Medulla oblongata (tissue), 1 donor: ENCODE data around the gene PDZD7.

ENCODE experiments used
- DNase-seq: peaks from one replicate; pipeline ENCODE4 v3.0.0-alpha.2; 2015; ENCODE audit errors: extremely low spot score

Gene PDZD7

DNA sequence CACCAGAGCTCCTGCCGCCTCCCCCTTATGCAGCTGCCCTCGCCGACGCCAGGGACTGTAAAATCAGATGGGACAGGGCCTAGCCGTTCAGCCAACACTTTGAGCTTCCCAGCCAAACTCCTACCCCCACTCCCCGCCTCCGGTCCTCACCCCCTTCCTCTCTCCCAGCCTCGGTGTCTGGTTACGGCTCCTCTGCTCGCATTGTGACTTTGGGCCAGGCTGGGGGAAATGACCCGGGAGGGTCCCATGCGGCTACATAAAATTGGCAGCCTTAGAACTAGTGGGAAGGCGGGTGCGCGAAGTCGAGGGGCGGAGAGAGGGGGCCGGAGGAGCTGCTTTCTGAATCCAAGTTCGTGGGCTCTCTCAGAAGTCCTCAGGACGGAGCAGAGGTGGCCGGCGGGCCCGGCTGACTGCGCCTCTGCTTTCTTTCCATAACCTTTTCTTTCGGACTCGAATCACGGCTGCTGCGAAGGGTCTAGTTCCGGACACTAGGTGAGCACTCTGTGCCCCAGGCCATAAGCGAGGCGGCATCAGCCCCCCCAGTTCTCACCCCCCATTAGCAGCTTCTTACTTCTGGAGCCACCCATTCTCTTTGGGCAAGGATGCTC is 30.8 kb upstream of the PDZD7 start, which contains the start of gene KAZALD1:
Gene KAZALD1, plus strand, starts transcription at position 366 of the 608 bp plus-strand sequence. CDS start 604 bp downstream, outside the sequence.
- no peak for DNase-seq

DNA sequence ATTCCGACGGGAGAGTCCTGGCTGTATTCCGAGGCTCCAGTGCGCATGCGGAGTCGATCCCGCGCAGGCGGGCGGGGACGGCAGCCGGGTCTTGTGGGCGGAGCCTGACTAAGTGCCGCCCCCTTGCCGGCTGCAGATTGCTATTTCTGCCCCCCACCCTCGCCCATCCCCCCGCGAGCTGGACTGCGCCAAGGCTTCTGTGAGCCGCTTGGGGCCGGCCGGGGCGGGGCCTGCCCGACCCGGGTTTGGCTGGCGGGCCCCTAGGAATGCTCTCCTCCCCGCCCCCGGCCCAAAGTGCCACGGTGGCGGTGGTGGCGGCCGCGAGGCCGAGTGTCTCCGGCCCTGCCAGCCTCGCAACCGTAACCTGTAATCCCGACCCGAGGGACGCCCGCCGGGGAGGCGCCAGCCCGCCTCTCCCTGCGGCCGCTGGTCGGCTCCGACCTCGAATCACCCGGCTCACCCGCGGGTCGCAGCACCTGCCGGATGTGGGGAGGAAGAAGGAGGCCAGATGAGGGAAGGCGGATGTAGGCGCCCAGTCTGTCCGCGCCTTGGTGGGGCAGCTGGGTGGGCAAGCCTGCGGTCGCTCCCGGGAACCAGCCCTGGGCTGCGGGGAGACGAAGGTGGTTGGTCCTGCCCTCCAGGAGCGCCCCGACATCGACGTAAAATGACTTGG is 30.2 kb upstream of the PDZD7 start:
- DNase-seq: peak; percentile 93

DNA sequence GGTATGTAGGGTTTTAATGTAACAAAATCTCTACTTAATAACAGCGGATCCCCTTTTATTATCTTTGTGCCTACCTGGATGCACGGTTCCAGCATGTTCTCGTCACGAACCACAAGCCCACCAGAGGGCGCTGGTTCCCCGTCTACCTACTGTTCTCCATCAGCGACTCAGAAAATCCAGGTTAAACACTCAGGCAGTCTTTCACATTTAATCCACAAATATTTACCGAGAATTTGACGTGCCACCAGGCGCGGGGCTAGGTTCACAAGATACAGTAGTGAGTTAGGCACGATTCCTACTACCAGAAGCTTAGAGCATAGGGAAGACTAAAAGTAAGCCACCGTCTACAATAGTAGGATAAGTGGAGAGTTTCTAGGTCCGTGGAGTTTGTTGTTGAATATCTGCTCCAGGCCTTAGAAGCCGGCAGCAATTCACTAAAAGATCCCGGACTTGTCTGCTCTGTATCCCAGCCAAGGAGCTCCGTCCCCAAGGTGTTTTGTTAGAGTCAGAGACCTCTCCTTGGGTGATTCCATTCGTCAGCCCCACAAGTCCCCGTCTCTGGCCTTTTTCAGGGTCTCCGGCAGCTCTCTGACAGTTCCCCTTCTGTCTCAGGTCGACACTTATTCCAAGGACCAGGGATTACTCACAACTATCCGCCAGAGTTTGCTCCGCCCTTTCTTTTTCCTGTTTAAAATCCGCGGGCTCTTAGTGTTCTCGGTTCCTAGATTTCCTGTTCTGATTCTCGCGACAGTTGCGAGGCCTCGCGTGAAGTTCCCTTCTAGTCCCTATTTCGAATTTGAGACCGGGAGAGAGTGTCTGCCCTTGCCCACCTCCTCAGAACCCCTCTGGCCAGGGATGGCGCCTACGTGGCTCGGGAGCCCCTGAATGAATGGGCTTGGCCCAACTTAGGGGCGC is 29.4 kb upstream of the PDZD7 start:
- peak; percentile 97 for DNase-seq

DNA sequence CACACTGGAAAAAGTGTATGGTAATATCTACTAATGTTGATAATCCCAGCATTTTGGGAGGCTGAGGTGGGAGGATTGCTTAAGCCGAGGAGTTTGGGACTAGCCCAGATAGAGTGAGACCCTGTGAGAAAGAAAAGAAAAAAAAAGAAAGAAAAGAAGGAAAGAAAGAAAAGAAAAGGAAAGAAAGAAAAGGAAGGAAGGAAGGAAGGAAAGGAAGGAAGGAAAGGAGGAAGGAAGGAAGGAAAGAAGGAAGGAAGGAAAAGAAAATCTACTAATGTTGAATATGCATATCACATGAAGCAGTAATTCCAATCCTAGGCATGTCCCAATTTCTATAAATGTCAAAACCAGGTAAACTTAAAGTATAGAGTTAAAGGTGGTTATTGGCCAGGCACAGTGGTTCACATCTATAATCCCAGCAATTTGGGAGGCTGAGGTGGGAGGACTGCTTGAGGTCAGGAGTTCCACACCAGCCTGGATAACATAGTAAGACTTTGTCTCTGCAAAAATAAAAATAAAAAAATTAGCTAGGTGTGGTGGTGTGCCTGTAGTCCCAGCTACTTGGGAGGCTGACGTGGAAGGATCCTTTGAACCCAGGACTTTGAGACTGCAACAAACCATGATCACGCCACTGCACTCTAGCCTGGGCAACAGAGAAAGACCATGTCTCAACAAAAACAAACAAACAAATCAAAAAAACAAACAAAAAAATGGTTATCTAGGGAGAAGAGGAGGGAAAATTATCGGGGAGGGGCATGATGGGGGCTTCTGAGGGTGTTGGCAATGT is 25.6 kb upstream of the PDZD7 start:
- no peak for DNase-seq

DNA sequence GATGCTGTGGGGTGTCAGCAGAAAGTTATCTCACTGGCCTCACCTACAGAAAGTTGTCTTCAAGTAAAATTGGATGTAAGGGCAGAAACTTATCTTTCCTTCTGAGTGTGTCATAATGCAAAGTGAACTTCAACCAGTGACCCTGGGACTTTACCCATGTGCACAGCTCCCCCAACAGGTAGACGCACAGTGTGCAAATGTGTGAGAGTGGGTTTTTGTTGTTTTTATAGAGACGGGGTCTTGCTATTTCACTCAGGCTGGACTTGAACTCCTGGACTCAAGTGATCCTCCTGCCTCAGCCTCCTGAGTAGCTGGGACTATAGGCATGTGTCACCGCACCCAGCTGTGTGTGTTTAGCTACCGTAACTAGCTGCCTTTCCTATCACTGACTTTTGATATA is 24.5 kb upstream of the PDZD7 start:
- no peak for DNase-seq

DNA sequence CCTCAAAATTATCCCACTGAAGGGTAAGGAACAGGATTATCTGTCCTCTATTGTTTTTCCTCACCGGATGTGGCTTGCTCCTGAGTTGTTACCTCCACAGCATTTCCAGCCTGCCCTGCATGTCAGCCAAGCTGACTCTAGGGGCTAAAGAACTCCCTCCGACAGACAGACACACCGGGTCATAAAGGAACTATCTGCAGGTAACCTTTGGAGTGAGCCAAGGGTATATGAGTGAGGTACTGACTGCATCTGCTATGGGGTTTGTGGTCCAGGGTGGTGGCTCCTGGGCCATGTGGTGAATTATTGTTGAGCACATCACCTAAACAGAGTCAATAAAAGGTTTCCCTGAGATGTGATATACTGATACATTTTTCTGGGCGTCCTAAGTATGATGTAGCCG is 23.9 kb upstream of the PDZD7 start:
- no peak for DNase-seq

DNA sequence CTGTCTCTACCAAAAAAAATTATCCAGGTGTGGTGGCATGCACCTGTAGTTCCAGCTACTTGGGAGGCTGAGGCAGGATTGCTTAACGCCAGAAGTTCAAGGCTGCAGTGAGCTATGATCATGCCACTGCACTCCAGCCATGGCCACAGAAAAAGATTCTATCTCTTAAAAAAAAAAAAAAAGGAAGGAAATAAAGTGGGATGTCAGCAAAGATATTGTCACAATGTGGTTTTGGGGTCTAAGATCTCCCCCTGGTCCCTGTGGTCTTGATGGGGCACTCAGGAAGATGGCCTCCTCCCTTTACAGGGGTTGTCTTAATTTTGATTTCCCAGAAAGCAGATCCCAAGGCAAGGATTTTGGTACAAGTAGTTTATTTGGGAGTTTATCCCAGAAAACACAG is 23.4 kb upstream of the PDZD7 start:
- no peak for DNase-seq

DNA sequence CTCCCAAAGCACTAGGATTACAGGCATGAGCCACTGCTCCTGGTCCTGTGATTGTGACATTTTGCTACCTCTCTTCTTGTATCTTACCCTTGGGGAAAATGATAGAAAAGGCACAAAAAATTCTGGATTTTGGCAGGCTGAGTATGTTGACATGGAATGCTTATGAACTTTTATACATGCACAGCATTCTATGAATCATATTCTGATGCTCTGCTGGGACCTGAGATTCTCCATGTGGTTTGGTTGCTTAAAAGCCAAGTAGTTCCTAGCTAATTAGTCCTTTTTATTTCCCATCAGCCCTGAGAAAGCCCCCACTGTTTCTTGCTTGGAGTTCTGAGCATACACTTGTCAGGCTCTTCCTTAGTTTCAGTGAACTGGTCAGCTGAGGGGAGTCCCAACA is 22.6 kb upstream of the PDZD7 start:
- no peak for DNase-seq

DNA sequence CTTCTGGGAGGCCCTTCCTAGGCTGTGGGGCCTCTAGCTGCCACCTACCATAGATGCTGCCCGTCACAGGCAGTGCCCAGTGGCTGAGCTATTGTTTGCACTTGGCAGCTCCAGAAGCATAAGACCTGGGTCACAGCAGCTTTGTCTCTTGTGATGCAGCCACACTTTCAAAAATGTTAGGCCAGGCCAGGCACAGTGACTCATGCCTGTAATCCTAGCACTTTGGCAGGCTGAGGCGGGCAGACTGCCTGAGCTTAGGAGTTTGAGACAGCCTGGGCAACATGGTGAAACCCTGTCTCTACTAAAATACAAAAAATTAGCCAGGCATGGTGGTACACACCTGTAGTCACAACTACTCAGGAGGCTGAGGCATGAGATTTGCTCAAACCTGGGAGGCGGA is 21.4 kb upstream of the PDZD7 start:
- peak; percentile 59 for DNase-seq

DNA sequence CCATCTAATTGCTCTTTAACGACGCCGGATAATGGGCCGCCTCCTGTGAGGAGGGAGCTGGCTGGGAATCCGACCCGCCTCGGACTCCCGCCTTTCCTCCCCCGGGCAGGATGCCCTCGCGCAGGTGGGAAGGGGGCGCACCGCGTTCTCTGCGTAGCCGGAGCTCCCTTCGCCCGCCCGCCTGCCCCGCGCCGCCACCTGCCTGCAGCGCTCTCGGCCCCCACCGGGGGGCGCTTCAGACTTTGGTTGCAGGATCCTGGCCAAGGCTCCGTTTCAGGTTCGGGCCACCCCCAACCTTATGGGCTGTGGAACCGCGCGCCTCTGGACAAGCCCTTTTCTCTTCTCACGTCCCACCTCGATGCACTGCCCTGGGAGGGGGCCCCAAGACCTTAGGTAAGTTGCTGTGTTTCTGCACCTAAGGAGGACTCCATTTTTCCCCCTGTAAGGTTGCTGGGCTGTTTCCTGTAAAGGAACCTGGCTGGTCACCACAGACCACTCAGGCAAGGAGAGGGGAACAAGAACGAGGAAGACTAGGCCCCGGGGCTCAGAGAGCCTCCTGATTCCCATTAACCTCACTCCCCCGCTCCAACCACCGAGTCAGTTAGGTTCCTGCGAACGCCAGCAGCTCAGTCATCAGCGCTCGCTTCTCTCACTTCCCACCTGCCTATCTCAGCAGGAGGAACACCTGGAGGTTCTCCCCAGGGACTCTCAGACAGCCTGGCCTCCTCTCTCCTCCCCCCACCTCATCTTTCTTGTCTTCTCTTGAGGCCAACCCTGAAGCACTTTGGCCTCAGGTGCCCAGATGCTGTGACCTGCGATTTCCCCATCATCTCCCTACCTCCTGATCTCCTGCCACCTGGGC is 19.5 kb upstream of the PDZD7 start:
- no peak for DNase-seq

DNA sequence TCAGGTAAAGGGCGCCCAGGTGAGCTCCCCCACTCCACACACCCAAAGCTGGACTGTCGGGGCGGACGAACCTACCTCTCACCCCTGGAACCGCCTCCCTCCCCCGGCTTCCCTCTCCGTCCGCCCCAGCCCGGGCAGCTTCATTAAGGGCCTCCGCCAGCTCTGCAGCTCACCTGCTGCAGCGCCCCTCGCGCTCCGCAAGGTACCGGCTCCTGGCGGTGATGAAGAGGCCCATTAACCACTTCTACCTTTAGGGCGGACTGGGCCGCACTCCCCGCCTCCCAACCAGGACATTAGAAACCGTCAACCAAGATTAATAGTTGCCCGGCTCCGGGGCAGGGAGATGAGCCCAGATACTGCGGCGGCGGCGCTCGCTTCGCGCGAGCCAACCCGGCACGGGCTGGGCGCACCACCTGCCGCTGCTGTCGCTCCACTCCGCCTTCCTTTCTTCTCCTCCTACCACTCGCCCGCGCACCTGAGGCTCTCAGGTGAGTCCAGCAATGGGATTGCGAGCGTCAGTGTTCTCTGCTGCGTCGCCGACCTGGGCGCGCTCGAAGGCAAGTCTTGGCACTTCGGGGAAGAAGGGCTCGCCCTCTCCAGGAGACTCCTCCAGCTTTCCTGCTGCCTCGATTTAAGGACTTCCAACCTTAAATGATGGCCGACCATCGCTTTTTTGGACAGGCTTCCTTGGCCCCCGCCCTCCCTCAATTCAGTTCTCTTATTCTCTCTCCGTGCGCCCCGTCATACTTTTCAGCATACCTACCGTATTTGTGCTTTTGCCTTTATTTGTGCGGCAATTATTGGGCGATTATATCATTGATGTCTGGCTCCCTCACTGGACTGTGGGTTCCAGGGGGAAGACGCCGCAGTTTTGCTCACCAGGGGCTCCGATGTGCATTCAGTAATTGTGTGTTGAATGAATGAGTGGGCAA is 17.3 kb upstream of the PDZD7 start:
- no peak for DNase-seq

DNA sequence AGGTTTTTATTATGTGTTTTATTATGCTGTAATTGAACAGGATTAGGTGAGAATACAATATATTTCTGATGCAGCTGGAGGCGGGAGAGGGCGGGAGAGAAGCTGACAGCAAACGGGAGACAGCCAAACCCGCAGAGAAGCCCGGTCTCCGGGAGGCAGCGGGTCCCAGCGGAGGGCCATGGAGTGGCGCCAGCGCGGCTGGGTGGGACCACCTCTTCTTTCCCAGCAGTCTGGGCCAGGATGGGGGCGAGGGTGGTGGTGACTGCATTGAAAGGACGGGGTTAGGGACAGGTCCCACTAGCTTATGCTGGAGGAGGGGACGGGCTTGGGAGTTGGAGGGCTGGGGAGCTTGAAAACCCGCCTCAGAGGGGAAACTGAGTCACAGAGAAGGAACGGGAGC is 16.3 kb upstream of the PDZD7 start:
- DNase-seq: no peak

DNA sequence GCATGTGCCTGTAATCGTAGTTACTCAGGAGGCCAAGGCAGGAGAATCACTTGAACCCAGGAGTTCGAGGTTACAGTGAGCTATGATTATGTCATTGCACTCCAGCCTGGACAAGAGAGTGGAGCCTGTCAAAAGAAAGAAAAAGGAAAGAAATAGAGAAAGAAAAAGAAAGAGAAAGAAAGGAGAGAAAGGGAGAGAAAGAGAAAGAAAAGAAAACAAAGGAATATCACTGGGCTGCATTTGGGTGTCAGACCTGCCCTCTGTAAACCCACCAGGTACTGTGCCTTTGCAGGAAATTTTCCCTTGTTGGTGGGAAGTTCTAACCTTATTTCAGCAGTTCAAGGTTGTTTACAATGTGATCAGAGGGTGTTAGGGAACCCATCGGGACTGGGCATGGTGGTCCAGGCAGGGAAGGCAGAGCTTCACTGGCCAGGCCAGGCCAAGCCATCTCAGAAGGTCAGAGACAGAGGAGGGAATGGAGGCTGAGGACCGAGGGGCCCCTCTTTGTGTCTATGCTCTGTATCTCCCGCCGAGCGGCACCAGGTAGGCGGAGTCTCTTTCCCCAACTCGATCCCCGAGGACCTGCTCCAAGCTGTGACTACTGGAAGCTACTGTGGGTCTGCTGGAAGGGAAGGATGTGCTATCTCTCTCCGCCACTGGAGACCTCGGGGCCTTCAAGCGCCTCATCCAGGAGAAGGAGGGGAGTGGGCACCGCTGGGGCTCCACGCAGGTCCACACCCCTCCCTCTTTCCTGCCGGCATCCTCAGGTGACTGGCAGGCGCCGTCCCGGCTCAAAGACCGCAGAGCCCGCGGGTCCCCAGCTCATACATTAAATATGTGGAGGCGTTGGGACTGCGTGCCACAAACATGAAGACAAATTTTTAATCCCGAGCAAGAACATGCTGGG is 15.7 kb upstream of the PDZD7 start:
- DNase-seq: no peak

DNA sequence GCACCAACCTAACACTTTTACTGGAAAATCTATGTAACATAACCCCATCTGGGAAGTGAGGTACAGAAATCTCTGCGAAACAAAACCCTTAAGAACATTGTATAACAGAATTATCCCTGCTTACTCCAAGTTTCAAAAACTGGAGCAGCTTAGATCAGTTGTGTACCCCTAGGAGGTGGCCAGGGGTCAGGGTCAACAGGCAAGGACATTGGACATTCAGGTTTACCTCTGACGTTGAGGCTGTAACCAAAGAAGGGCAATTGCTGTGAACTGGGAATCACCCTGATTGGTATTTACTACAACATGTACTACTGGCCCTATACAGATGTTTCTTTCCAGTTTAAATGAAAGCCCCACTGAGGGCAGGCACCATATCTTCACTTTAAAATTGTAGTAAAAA is 13.2 kb upstream of the PDZD7 start:
- no peak for DNase-seq

DNA sequence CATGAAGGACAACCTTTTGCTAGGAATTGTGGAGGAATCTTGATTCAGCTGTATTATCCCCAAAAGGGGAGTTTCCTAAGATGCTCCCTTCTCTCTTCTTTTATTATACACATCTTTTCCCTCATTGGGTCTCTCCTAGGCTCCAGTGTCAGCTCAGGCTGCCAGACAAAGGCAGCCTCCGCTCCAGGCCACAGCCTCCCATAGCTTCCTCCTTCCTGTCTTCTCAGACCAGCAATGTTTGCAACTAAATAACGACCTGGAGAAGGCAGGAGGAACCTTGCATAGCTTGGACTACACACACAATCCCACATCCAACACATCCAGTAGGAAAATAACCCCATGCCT is 12.4 kb upstream of the PDZD7 start:
- DNase-seq: no peak

DNA sequence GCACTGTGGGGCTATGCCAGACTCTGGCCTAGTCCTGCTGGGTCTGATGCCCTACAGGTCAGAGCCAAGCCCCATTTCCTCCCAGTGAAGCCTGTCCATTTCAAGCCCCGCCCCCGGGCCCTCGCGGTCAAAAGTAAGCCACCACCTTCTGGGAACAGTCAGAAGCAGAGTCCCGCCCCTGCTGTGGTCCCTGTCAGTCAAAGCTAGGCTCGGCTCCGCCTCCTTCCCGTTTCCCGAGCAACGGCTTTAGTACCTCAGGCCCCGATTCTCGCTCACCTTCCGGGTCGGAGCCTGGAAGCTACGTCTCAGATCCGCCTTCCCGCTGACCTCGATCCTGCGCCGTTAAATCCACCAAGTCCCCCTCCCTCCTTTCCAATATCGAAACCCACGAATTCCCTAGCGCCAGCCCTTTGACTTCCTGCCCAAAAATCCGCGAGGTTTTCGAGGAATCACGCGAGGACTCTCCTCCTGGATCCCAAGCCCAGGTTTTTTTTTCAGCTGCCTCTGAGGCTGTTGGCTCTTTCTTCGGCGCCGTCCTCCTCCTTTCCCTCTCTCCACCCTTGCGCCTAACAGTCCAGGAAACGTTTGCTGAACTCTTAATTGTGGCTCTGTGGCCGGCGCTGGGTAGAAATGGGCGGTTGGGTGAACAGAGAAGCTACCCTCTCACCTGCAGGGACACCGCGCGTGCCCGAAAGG is 11.9 kb upstream of the PDZD7 start:
- peak; percentile 94 for DNase-seq

DNA sequence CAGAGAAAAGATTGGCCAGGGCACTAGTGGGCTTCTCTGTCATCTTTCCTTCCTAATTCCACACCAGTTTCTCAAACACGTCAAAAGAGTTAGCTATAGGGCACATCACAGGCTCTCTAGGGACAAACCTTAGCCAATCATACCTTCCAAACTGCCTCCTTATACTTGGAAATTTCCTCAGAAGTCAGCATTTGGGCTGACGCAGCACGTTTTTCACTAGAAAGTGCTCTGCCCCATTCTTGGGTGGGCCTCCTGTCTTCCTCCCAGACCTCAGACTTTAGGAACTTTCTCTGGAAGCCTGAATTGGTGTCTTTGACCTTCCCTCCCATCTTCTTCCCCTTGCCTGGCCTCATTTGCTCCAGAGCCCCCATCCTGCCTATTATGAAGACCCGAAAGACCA is 11.2 kb upstream of the PDZD7 start:
- no peak for DNase-seq

DNA sequence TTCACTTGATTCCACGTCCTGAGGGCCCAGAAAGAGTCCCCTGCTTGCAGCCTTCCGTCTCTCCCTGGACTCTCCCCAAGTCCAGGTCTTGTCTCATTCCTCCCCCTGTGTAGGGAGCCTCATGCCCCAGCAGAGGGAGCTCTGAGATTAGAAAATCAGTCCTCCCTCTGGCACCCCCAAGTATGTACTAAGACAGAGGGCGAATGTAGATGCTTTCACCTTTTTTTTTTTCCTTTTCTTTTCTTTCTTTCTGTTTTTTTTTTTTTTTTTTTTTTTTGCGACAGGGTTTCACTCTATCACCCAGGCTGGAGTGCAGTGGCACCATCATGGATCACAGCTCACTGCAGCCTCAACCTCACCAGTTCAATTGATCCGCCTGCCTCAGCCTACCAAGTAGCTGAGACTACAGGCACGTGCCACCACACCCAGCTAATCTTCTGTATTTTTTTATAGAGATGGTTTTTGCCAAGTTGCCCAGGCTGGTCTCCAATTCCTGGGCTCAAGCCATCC is 10.4 kb upstream of the PDZD7 start:
- peak; percentile 95 for DNase-seq
